NB4 (cell line): Measurements from ENCODE around the gene LIN54.

Experiments
- POLR2A ChIP-seq: IDR thresholded peaks from 2 replicates; pipeline ENCODE4 v1.6.1; 2011; ENCODE audit warnings: mild to moderate bottlenecking; ENCODE audit not compliant: insufficient read length; ENCODE audit errors: extremely low read depth
- TF ChIP-seq, protein P1 (sequence below): IDR thresholded peaks from 2 replicates; pipeline ENCODE4 v1.6.1; 2011; ENCODE audit warnings: low read depth, low read length
- TF ChIP-seq, protein P2 (sequence below): IDR thresholded peaks from one replicate; pipeline ENCODE4 v1.5.1; 2012; ENCODE audit warnings: low read depth, low read length

DNA sequence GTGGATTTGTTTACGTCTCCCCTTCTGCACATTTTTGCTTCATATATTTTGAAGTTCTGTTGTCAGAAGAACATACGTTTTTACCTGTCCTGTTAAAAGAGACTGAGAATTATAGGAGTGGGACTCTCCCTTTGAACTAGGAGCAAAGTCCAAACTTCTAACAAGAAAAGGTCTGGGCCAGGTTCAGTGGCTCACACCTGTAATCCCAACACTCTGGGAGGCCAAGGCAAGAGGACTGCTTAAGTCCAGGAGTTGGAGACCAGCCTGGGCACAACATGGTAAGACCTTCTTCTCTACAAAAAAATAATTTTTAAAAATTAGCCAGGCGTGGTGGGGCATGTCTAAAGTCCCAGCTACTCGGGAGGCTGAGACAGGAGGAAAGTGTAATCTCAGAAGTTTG is 15.8 kb downstream of the LIN54 start:
- TF ChIP-seq, protein P1, sequence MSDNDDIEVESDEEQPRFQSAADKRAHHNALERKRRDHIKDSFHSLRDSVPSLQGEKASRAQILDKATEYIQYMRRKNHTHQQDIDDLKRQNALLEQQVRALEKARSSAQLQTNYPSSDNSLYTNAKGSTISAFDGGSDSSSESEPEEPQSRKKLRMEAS: no peak
- TF ChIP-seq, protein P2, sequence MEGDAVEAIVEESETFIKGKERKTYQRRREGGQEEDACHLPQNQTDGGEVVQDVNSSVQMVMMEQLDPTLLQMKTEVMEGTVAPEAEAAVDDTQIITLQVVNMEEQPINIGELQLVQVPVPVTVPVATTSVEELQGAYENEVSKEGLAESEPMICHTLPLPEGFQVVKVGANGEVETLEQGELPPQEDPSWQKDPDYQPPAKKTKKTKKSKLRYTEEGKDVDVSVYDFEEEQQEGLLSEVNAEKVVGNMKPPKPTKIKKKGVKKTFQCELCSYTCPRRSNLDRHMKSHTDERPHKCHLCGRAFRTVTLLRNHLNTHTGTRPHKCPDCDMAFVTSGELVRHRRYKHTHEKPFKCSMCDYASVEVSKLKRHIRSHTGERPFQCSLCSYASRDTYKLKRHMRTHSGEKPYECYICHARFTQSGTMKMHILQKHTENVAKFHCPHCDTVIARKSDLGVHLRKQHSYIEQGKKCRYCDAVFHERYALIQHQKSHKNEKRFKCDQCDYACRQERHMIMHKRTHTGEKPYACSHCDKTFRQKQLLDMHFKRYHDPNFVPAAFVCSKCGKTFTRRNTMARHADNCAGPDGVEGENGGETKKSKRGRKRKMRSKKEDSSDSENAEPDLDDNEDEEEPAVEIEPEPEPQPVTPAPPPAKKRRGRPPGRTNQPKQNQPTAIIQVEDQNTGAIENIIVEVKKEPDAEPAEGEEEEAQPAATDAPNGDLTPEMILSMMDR: no peak
- no peak for TF ChIP-seq POLR2A
